Fibroblast of skin of back (primary cell): Measurements from ENCODE around the gene CLDN19. TPM values are rescaled to one million over a fixed set of nuclear protein-coding genes. Genes with fewer than 3 reads are reported as not detected.

Experiments used
- DNase-seq: peaks from one replicate; pipeline ENCODE4 v3.0.0-alpha.2; 2013
- polyA plus RNA-seq, 2 experiments: library from polyadenylated mRNA; unstranded; fragments of 120-200 nt; gene quantifications; one replicate each; pipeline ENCODE4 v1.2.1, GENCODE V29; 2013; ENCODE audit not compliant: insufficient read length in 2 of 2

The CLDN19 gene, protein sequence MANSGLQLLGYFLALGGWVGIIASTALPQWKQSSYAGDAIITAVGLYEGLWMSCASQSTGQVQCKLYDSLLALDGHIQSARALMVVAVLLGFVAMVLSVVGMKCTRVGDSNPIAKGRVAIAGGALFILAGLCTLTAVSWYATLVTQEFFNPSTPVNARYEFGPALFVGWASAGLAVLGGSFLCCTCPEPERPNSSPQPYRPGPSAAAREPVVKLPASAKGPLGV
- polyA plus RNA-seq (2013, experiment 1 of 2; ENCODE audit: insufficient read length) = not detected
- not detected for polyA plus RNA-seq (2013, experiment 2 of 2; ENCODE audit: insufficient read length)

DNA sequence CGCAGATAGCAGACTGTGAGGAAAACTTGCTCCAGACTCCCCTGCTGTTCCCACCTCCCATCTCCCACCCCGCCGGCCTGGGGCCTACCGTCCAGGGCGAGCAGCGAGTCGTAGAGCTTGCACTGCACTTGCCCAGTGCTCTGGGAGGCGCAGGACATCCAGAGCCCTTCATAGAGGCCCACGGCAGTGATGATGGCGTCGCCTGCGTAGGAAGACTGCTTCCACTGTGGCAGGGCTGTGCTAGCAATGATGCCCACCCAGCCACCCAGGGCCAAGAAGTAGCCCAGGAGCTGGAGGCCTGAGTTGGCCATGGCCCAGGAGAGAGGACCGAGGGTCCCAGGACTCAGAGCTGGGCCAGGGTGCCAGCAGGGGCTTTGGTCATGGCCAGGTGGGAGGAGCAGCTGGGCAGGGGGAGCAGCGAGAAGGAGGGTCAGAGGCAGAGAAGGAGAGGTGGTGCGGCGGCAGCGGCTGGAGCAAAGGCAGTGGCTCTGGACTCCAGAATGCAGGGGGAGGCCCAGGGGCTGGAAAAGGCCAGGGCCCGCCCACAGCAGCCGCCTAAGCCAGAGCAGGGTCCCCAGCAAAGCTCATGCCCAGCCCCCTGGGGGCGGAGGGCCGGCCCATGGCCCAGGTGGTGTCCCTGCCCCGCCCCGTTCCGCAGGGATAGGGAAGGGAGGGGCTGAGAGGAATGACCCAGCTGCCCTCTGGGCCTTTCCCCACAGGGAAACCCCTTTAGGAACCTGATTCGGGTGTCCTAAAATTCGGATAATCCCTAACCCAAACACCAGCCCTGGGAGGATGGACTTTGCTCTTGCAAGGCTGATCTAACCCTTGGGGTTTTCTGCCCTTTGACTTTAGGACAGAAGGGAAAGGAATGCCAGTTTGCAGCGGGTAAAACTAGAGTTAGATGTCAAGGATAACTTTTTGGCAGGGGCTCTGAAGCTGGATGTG lies at the start of gene CLDN19:
CLDN19 (minus strand) TSS at position 484 of the 948 bp plus-strand sequence; CDS start at position 311, 173 bp downstream.
- DNase-seq = no peak

DNA sequence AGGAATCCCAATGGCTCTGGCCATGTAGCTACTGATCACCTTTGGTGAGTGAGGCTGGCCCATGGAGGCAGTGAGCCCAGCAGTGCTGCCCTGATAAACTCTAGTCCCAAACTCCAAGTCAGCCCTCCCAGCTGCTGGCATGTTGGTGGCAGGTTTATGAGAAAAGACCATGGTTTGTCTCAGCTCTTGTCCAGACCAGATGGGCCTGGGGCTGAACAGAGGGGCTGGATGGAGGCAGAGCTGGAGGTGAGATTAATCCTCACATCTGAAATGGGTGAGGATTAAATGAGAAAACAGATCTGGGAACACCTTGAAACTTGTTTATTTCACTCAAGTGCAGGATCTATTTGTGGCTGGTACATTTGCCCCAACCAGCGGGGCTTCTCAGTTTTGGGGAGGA lies 48.0 kb upstream of the CLDN19 start:
- DNase-seq = no peak

DNA sequence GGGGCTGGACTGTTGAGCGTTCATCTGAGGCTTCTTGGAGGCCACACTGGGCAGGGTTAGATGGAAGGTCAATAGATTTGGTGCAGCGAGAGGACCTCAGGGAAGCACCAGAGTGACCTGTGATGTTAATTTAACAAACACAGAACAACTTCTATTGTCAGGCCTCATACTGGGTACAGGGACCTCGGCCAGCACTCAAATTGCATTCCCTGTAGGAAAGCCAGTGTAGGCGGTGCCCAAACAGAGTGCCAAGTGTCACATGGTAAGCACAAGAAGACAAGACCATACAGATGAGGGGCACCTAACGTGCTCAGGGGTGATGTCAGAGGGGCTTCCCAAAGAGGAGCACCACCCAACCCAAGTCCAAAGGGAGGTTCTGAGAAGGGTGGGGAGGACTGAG lies 46.1 kb upstream of the CLDN19 start:
- no peak for DNase-seq

DNA sequence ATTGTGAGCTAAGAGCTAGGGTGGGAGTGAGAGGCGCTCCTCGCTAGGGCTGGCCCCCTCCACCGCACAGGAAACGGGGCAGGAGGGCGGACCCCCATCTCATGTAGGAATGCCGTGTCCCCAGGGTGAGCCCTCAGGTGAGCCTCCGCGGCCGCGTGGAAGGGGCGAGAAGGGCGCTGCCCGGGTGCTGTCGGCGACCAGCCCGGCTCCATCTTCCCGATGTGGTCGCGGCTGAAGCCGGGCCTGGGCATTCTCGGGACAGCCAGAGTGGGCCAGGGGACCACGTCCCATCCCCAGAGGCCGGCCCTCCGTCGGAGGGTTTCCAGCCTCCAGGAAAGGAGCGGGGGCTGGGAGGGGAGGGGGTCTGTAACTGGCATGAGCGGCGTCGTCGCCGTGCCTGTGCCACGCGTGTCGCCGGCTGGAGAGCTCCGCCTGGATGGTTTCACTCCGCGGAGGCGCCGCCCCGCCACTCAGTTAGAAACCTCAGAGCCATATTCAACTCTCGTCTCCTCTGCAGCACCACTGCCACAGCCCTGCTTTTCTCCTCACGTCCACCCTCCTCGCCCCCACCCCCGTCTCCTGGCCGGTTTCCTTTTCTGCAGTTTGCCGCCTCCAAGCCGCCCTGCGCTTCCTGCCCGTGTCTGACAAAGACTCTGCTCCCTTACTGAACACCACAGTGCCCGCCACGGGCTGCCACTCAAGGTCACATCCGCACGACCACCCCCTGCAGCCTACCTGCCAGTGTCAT lies 45.1 kb upstream of the CLDN19 start, which contains the start of gene TMEM269:
TMEM269 (plus strand) TSS at position 46 of the 748 bp plus-strand sequence. CDS start 4,903 bp downstream, outside the sequence.
- peak; percentile 17 for DNase-seq

DNA sequence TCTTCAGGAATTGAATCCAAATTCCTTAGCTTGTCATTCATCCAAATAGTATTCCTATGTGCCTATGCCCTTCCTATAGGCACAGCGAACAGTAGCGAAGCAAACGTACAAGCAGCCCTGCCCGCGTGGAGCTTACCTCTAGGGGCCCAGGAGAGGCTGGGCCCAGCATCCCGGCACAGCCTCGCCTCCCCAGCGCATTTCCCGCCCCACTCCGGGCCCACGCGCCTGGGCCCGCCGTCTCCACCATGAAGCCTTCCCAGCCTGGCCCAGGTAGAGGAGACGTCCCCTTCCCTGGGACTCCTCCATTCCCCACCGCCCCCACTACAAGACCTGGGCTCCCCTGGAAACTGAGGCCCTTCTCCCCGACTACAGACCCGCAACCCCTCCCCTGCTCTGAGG lies 44.5 kb upstream of the CLDN19 start:
- no peak for DNase-seq

DNA sequence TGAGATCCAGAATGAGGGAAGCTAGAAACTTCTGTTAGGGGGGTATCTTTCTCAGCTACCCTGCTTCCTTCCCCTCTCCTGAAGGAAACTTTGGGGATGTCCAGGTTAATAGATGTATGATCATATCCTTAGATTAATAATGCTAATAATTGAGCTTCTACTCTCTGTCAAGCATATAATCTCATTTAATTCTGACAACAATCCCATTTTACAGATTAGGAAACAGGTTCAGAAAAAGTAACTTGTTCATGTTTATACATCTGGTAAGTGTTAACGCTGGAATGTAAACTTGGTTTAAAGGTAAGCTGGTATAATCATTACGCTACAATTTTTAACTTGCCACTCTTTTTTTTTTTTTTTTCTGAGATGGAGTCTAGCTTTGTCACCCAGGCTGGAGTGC lies 43.1 kb upstream of the CLDN19 start:
- DNase-seq = no peak

DNA sequence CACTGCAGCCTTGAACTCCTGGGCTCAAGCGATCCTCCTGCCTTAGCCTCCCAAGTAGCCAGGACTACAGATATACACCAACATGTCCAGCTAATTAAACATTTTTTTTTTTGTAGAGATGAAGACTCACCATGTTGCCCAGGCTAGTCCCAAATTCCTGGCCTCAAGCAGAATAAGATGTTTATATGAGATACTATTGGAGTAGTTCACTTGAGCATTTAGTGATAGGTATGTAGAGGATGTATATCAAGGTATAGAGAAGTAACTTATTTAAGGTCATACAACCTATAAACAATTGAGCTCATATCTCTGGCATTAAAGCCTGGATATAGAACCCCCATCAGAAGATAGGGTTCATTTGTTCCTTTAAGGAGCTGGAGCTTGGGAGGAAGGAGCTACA lies 40.1 kb upstream of the CLDN19 start:
- DNase-seq = no peak

DNA sequence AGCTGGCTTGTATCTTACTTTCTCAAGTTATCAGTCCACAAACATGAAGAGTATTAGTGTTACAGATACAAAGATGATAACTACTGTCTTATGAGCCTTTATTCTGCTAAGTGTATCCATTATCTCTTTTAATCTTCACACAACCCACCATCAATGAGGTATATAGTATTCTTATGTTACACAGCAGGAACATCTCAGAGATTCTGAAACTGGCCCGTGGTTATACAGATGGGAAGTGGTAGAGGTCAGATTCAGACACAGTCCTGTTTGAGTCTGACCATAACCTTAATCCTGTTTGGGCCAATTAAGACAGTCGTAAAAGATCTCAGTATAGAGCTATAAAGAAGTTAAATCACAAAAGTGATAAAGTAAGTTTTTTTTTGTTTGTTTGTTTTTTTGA lies 39.7 kb upstream of the CLDN19 start:
- no peak for DNase-seq

DNA sequence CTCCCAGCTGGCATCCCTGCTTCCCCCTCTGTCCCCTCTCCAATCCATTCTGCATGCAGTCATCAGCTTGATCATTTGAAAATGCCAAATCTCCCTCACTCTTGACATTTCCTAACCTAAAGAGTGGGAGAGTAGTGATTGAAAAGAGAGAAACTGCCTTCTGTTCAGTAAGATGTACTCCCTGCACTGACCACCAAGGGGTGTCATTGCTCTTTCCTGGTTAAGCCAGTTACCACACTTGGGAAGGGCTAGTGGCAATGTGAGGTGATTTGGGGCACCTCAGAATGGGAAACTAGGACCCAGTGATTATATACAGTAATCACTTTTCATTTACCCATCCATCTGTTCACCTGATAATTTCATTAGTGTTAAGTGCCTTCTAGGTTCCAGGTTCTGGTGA lies 37.8 kb upstream of the CLDN19 start:
- peak; percentile 35 for DNase-seq

DNA sequence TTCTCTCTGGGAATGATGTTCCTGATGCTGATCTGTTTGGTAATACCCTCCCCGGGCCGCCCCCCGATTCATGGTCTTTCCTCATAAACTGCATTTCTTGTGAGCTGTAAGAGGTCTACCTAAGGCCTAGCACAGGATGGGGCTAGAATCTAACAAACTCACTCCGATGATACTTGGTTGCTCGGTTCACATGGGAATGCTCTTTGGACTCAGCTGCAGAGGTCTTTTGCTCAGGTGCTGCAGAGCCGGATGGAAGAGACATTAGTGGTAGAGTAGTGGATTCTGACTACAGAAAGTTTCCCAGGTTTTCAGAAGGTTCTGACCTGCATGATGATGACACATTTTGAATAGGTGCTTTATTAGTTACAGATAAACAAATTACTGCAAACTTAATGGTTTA lies 36.5 kb upstream of the CLDN19 start:
- no peak for DNase-seq

DNA sequence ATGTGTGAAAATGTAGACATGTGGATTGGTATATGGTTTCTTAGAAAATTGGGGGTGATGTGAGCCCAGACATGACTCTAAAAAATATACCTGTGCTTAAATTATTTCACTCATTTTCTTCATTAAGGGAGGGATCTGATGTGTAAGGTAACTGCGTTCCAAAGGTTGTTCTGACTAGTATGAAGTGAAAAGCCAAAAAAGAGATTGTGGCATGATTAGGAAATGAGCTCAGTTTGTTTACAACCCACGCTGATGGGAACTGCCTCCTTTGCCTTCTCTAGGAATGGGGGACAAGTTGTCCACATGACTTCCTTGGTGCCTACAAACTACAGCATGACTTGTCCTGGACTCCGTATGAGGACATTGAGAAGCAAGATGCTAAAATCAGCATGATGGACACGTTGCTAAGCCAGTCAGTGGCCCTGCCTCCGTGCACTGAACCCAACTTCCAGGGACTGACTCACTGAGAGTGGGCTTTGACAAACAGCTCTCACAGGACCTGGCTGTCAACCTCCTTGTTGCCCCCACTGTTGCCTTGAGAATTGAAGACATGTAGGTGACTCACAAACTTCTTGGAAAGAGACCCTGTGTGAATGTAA lies 35.0 kb upstream of the CLDN19 start:
- DNase-seq = no peak

DNA sequence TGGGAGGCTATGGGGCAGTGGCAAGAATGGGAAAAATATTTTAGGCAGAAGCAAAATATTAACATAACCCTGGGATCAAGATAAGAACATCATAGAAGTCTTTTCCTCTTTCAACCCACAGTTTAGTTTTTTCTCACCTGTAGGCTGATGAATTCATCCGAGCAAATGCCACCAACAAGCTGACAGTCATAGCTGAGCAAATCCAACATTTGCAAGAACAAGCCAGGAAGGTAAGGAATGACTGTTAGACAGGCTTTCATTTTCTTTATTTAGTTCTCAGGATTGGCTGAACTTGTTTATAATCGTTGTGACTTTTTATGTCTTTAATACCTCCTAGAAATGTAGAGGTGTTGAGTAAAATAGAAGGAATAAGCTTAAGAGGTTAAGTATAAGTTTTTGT lies 33.4 kb upstream of the CLDN19 start:
- no peak for DNase-seq

DNA sequence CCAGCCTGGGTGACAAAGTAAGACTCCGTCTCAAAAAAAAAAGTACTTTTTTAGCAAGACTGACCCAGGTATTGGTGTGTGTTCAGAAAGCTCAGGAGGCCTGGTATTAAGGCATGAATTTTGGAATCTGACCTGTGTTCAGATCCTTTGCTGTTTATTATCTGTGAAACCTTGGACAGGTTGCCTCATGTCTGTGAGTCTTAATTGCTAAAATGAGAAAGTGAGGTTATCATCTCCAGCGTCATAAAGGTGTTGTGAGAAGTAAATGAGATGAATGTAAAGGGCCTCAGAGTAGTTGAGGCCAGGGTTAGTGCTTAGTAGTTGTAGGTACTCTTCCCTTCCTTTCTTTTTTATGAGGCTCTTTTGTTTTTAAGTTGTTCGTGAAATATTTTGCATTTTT lies 29.8 kb upstream of the CLDN19 start:
- DNase-seq = no peak

DNA sequence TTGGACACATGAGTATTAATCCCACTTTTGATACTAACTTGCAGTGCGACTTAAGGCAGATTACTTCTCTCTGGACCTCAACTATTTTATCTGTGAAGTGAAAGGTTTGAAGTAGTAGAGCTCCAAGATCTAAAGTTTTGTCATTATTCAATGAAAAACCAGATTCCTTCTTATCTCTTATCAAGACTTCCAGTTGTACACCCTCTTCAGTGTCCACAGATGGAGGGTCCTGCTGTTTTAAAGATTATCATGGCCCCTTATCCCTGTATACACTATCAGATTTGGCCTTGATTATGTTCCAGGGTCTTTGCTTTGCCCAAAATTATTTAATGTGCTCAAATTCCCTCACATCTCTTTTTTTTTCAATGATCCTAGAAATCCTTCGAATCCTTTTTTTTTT lies 28.1 kb upstream of the CLDN19 start:
- DNase-seq = no peak

DNA sequence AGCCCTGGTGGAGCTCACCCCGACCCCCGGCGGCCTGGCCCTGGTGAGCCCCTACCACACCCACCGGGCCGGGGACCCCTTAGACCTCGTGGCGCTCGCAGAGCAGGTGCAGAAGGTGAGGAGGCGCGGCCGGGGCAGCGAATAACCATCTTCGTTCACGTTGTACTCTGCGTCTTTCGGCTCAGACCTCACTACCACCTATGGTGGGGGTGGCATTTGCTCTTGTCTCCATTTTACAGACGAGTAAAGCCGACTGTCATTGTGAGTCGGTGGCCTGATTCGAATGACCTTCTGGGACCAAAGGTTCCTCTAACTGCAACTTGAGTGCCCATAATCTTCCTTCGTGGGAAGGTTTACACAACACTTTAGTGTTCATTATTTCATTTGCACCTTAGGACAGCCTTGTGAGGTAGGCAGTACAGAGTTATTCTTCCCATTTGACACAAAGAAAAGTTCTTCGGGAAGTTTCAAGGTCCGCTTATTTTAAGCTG lies 27.5 kb upstream of the CLDN19 start:
- no peak for DNase-seq

DNA sequence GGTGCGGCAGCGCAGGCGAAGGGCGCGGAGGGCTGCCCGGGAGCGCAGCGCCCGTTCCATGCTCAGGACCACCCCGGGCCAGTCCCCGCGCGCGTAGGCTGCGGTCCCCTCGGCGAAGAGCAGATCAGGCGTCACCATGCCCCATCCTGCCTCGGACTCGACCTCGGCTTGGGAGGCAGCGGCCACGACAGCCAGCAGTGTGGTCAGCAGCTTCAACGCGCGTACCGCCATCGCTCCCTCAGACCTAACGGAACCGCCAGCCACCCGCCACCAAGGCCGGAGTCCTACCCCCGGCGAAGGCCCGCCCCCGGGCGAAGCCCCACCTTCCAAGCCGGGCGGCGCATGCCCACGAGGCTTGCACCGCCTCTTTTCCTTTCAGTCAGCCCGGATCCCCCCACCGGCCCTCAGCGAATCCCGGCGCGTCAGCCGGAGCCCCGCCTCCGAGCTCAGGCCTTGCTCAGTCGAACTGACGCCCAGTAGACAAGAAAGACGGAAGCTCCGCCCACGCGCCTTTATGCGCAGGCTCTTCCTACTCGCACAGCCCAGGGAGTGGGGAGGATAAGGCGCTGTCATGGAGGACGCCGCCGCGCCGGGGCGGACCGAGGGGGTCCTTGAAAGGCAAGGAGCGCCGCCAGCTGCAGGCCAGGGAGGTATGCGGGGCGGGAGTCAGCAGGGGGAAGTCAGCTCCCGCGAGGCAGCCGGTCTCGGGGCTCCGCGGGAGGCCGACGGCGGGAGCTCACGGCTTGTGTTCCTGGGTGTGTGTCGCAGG lies 26.9 kb upstream of the CLDN19 start, which contains the start of the genes C1orf50 and P3H1:
C1orf50 (plus strand) TSS at position 509 of the 769 bp plus-strand sequence; CDS start at position 572, 63 bp downstream.
P3H1 (minus strand) TSS at position 288 of the 769 bp plus-strand sequence; CDS start at position 231, 57 bp downstream.
- peak; percentile 99 for DNase-seq

DNA sequence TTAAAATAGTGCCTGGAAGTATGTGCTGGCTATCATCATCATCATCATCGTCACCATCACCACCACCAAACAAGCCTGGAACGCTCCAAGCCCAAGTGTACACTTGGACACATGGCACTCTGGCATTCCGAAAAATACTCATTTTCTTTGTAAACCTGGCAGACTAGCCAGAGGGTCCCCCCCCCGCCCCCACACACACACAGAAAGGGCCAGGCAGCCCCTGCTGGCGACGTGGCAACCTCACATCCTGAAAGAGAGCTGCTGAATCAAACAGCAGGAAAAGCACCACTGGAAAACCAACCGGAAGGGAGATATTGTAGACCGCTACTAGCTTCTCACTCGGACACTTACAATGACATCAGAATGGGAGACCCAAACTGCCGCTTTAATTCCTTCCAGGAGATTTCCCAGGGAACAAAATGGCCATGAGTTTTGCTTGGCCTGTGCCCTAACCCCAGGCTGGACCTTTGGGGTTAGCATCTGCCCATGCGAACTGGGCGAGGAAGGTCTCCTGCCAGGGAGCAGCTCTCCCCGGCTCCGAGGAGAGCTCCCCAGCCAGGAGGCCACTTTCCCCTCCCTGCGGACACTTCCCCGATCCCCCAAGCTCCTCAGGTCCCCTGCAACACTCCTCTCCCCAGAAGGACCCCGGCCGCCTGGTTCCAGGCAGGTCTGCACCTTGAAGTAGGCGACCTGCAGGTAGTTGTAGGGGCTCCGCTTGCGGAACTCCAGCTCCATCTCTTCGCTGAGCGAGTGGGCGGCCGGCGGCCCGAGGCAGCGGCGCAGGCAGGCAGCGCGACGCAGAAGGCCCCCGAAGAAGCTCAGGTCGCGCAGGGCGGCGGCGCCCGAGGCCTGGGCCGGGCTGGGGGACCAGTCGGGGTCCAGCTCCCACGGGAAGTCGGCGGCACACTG lies 26.1 kb upstream of the CLDN19 start:
- DNase-seq = peak; percentile 85

DNA sequence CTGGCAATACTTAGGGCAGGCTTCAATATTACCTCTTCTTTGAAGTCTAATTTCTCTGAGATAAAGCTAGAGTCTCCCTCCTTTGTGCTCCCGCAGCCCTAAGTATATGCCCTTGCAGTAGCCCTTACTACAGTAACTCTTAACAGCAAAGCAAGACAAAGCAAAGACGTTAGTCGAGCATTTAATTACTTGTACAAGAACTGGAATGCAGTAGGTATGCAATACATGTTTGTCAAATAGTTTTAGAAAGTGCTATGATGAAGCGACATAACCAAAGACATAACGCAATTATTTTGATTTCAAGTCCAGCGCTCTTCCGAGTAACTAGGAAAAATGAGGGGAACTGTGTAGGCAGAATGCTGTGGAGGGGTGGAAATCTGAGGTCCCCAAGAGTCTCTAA lies 25.2 kb upstream of the CLDN19 start:
- DNase-seq = peak; percentile 35

DNA sequence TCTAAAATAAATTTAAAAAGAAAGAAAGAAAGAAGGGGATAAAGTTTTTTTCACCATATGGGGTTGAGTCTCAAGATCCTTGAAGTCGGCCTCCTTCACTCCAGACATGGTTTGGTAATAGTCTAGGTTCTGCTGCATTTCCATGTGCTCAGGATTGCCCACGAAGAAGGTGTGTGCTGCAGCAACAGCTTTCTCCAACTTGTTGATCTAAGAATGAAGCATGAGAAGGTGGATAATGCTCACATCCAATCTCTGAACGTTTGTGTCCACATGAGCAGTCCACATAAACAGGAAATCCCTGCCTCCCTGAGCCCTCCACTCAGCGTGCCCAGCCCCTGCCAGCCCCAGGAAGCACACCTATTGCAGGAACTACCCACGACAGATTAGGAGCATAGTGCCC lies 22.2 kb upstream of the CLDN19 start:
- no peak for DNase-seq

DNA sequence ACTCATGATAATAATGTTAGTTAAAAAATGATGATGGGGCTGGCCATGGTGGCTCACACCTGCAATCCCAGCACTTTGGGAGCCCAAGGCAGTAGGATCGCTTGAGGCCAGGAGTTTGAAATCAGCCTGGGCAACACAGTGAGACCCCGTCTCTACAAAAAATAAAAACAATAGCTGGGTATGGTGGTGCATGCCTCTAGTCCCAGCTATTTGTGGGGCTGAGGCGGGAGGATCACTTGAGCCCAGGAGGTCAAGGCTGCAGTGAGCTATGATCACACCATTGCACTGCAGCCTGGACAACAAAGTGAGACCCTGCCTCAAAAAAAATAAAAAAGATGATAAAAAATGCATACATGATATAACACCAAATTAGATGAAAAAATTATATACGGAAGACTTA lies 21.5 kb upstream of the CLDN19 start:
- DNase-seq = no peak
